Lower lobe of right lung (tissue), 2 donors: ENCODE measurements around the gene TMEM108. TPM values are rescaled to one million over a fixed set of nuclear protein-coding genes. Genes with fewer than 3 reads are reported as not detected.
A peak's percentile ranks its signal among the peaks of the same experiment; 100 is the strongest.

ENCODE experiments used
- ATAC-seq, 2 donors: fragments of 200-7000 bp; cut with Tn5 transposase; one replicate each; pipeline ENCODE4 v1.9.1; 2020 to 2022; ENCODE audit warnings: mild to moderate bottlenecking in 2 of 2, moderate library complexity in 2 of 2
- DNase-seq: peaks from one replicate; pipeline ENCODE4 v3.0.0-alpha.2; 2020
- H3K27ac ChIP-seq: fragments of 200-600 bp; one replicate; pipeline ENCODE4 v1.8.0; 2022
- H3K27me3 ChIP-seq: fragments of 200-600 bp; one replicate; pipeline ENCODE4 v1.8.0; 2022; ENCODE audit warnings: low read depth
- H3K36me3 ChIP-seq: fragments of 200-600 bp; one replicate; pipeline ENCODE4 v1.8.0; 2022; ENCODE audit warnings: mild to moderate bottlenecking
- H3K4me1 ChIP-seq: fragments of 200-600 bp; one replicate; pipeline ENCODE4 v1.8.0; 2022
- H3K4me3 ChIP-seq: fragments of 200-600 bp; one replicate; pipeline ENCODE4 v1.8.0; 2022; ENCODE audit warnings: mild to moderate bottlenecking
- H3K9me3 ChIP-seq: fragments of 200-600 bp; one replicate; pipeline ENCODE4 v1.8.0; 2022
- intact Hi-C: fragments of 100-400 bp; cut with DNase I; formaldehyde crosslinking; loops from one replicate; pipeline ENCODE4 v1.11.0; 2022
- total RNA-seq: library from RNA; stranded (reverse); fragmentation: NEBNext Ultra II Directional; extraction: Animal tissue kit (Norgen Biotek cat#: 25700); gene quantifications from one replicate; pipeline ENCODE4 v1.2.1, GENCODE V29; 2021
- TF ChIP-seq, protein P1 (sequence below): fragments of 200-600 bp; IDR thresholded peaks from one replicate; pipeline ENCODE4 v1.8.0; 2022; ENCODE audit warnings: antibody characterized with exemption, mild to moderate bottlenecking
- donor health status: DM: no; HTN: yes; CAD: no; lungs with severe emphysema.

The TMEM108 gene
- total RNA-seq, 1 donor from 2014 or later, result 18.5 TPM

DNA sequence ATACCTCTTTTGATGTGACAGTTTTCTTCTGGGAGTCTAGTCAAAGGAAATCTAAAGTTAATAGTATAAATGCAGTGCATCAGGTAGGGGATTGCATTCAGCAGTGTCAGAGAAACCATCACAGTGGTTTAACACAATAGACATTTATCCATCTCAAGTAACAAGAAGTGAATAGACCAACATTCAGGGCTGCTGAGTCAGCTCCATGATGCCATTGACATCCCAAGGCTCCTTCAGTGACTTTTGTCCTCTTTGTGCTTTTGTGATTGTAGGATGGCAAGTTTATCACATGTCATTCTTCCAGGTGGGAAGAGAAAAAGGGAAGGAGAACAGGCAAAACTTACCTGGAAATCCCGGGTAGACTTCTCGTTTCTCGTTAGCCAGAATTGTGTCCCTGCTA lies 158.3 kb downstream of the TMEM108 start:
- no peak for ATAC-seq
- H3K27me3 ChIP-seq, result no peaks in the 10 kb centered on the region
- TF ChIP-seq, protein P1, sequence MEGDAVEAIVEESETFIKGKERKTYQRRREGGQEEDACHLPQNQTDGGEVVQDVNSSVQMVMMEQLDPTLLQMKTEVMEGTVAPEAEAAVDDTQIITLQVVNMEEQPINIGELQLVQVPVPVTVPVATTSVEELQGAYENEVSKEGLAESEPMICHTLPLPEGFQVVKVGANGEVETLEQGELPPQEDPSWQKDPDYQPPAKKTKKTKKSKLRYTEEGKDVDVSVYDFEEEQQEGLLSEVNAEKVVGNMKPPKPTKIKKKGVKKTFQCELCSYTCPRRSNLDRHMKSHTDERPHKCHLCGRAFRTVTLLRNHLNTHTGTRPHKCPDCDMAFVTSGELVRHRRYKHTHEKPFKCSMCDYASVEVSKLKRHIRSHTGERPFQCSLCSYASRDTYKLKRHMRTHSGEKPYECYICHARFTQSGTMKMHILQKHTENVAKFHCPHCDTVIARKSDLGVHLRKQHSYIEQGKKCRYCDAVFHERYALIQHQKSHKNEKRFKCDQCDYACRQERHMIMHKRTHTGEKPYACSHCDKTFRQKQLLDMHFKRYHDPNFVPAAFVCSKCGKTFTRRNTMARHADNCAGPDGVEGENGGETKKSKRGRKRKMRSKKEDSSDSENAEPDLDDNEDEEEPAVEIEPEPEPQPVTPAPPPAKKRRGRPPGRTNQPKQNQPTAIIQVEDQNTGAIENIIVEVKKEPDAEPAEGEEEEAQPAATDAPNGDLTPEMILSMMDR, result no peak

DNA sequence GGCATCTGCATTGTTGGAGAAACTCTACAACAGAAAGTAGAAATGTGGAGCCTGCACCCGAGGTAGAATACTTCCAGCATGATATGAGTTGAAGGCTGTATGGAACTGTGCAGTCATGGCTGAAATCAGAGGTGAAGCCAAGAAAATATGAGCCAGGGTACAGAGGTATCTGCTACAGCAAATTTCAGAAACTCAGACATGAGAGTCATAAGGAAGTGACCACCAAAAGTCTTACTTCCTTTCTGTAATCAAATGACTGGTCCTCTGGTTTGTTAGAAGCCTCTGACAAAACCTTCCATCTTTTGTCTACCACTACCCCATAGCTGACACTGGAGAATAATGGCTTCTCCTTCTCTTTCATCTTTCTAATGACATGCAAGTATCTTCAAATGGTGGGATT lies 159.4 kb downstream of the TMEM108 start:
- TF ChIP-seq, protein P1, result no peak

More for the DNA sequence above, 158.3 kb downstream of the TMEM108 start:
- no peak overlapping the region for H3K4me3 ChIP-seq
- H3K9me3 ChIP-seq, result peaks cover 8% of the 10 kb centered on the region
- H3K4me1 ChIP-seq, result no peaks in the 10 kb centered on the region
- no peak for DNase-seq
- intact Hi-C loops, result no loop called here
- H3K36me3 ChIP-seq, result no peaks in the 10 kb centered on the region
- H3K27ac ChIP-seq, result no peak overlapping the region

DNA sequence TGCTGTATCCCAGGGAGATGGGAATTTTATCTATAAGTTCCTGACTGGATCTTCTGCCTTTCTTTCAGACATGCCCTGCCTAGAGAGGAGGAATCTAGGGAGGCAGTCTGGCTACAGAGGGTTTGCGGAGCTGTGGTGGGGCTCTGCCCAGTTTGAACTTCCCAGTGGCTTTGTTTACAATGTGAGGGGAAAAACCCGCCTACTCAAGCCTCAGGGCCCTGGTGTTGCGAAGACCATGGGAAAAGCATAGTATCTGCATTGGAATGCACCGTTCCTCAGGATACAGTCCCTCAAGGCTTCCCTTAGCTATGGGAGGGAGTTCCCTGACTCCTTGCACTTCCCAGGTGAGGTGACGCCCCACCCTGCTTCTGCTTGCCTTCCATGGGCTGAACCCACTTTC lies 168.7 kb downstream of the TMEM108 start:
- no peaks in the 10 kb centered on the region for H3K27me3 ChIP-seq
- H3K9me3 ChIP-seq, result peaks cover 5% of the 10 kb centered on the region
- intact Hi-C loops, result no loop called here

More for the DNA sequence above, 159.4 kb downstream of the TMEM108 start:
- no peaks in the 10 kb centered on the region for H3K27me3 ChIP-seq
- no peak overlapping the region for H3K4me3 ChIP-seq
- H3K27ac ChIP-seq, result no peak overlapping the region
- intact Hi-C loops, result no loop called here
- H3K36me3 ChIP-seq, result no peaks in the 10 kb centered on the region
- H3K9me3 ChIP-seq, result peaks cover 8% of the 10 kb centered on the region
- DNase-seq (no peak), ATAC-seq (no peak)
- no peaks in the 10 kb centered on the region for H3K4me1 ChIP-seq

DNA sequence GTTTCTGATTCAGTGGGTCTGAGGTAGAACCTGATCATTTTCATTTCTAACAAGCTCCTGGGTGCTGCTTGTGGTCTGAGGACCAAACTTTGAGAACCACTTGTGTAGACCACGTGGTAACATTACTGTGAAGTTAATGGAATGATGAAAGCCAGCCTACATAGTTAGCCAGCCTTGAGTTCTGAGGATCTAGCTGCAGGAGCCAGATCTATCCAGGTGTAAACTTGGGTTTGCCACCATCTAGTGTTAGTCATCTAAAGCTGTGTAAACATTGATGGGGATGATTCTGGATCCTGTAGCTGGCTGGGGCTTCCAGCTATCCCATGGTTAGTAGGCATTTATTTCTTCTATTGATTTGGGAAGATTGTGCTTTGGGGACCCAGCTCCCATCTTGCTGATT lies 170.0 kb downstream of the TMEM108 start:
- Histone ChIP-seq H3K27me3 (no peaks in the 10 kb centered on the region), H3K4me3 (no peak overlapping the region), H3K4me1 (peaks cover 17% of the 10 kb centered on the region), H3K9me3 (peaks cover 5% of the 10 kb centered on the region), H3K27ac (no peak overlapping the region), H3K36me3 (no peaks in the 10 kb centered on the region)
- intact Hi-C loops, result no loop called here
- DNase-seq (no peak), ATAC-seq (peak in 1 of 2 donors; percentile 62)
- TF ChIP-seq, protein P1, result no peak

More for the DNA sequence above, 168.7 kb downstream of the TMEM108 start:
- ATAC-seq, result no peak
- no peak overlapping the region for H3K27ac ChIP-seq
- H3K4me3 ChIP-seq, result no peak overlapping the region
- TF ChIP-seq, protein P1, result no peak
- peaks cover 12% of the 10 kb centered on the region for H3K4me1 ChIP-seq
- no peaks in the 10 kb centered on the region for H3K36me3 ChIP-seq
- DNase-seq, result no peak

DNA sequence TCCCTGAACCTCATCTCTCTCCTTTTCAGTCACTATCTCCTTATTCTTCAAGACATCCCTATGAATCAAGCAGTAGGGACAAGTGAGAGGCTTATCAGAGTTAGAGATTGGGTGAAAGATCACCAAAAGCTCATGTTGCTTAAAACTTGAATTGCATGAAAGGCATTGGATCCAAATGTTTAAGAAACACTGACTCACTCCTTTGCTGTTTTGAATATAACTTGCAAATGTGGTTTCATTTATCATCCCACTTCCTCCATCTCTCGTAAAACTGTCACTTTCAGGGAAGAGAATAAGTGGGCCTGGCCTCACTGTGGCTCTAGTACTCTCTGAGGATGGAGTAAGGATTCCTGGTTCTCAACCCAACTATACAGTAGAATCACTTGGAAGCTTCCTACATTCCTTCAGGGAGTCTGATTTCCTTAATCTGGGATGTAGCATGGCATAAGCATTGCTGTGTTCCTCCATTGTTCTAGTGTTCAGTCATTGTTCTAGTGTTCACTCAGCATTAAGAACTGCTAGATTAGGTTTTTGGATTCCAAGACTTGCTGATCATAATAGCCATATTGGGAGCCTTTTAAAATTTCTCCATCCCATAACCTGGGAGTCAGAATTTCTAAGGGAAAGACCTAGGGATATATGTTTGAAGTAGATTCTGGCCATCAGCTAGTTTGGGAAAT lies 171.8 kb downstream of the TMEM108 start:
- no peaks in the 10 kb centered on the region for H3K9me3 ChIP-seq
- H3K4me3 ChIP-seq, result no peak overlapping the region
- H3K36me3 ChIP-seq, result no peaks in the 10 kb centered on the region
- no peak for DNase-seq
- H3K27ac ChIP-seq, result no peak overlapping the region
- peaks cover 17% of the 10 kb centered on the region for H3K4me1 ChIP-seq
- no peaks in the 10 kb centered on the region for H3K27me3 ChIP-seq
- no peak for ATAC-seq
- TF ChIP-seq, protein P1, result no peak
- intact Hi-C loops, result no loop called here
